Stomach (tissue), 4 donors: Measurements from ENCODE around the gene GMEB2.

Experiments
- CTCF ChIP-seq, 7 experiments: fragments of 450-650 bp in 4 of 7; fragments of 200-600 bp in 3 of 7; sonication (generic) in 3 of 7; IDR thresholded peaks; one replicate each; pipeline ENCODE4 v1.5.1; 2016 to 2019; ENCODE audit warnings: antibody characterized with exemption in 7 of 7, control low read depth in 2 of 7, mild to moderate bottlenecking in 1 of 7
- EP300 ChIP-seq: sonication (generic); formaldehyde crosslinking; IDR thresholded peaks from one replicate; pipeline ENCODE4 v1.6.1; 2017; ENCODE audit warnings: antibody characterized with exemption
- POLR2A ChIP-seq, 4 donors: fragments of 450-650 bp; IDR thresholded peaks; one replicate each; pipeline ENCODE4 v1.6.1; 2016; ENCODE audit warnings: antibody characterized with exemption in 4 of 4, control low read depth in 2 of 4, mild to moderate bottlenecking in 1 of 4, moderate library complexity in 1 of 4
- POLR2AphosphoS5 ChIP-seq, 3 donors: sonication (generic); formaldehyde crosslinking; IDR thresholded peaks; one replicate each; pipeline ENCODE4 v1.6.1; 2016; ENCODE audit warnings: antibody characterized with exemption in 3 of 3

- TF ChIP-seq CTCF (IDR thresholded peaks at IDR 0.05): no peak
- TF ChIP-seq POLR2A (IDR thresholded peaks at IDR 0.05): no peak
- no peak for TF ChIP-seq POLR2AphosphoS5 (IDR thresholded peaks at IDR 0.05)
- TF ChIP-seq EP300: no peak
Observed at GRCh38 chr20:63643499-63643898, 16.6 kb upstream of the GMEB2 start.
